Measurements from ENCODE around the gene NHS. TPM values are rescaled to one million over a fixed set of nuclear protein-coding genes. Genes with fewer than 3 reads are reported as not detected.

Gene NHS
- total RNA-seq, 1 experiment from 2014 or later: 5.7 TPM

- no peak overlapping the region for H3K4me2 ChIP-seq (ENCODE audit: low read length)
- BruUV-seq (replicated peaks): no TSS peak
- no peak for ATAC-seq
- no peaks in the 10 kb centered on the region for H3K9me2 ChIP-seq (ENCODE audit: insufficient read depth)
- no peaks in the 10 kb centered on the region for H4K20me1 ChIP-seq (ENCODE audit: insufficient read depth)
- H3K4me3 ChIP-seq (replicated peaks in 1 of 2; ENCODE audit: low read depth in 1 of 2, low read length in 2 of 2): no peak overlapping the region
- no peaks in the 10 kb centered on the region for H3K27me3 ChIP-seq (ENCODE audit: insufficient read depth, low read length)
- H3K4me1 ChIP-seq (ENCODE audit: control insufficient read depth in 1 of 2, insufficient read depth in 2 of 2, low read length in 2 of 2): no peaks in the 10 kb centered on the region; a peak in 2 of 4 replicates
- intact Hi-C loops (cut with micrococcal nuclease): no loop called here
- no peak overlapping the region for H3K9ac ChIP-seq (ENCODE audit: low read length)
- H3K36me3 ChIP-seq (ENCODE audit: control insufficient read depth in 1 of 2, insufficient read depth in 2 of 2, low read length in 2 of 2): no peaks in the 10 kb centered on the region
- no peak overlapping the region for H3K27ac ChIP-seq (ENCODE audit: low read depth, low read length)
- ChIA-PET POLR2A (no interaction called here), CTCF (no interaction called here), RAD21 (ENCODE audit: low non-redundant PET in 1 of 2, low total read pairs in 2 of 2, uncharacterized antibody in 2 of 2, unreplicated experiment in 2 of 2) (no interaction called here)
- no peak for DNase-seq (ENCODE audit: low read depth, low spot score)
- H3K9me3 ChIP-seq (ENCODE audit: control insufficient read depth in 1 of 2, insufficient read depth in 1 of 2, low read depth in 1 of 2, low read length in 2 of 2): no peaks in the 10 kb centered on the region
- H2AFZ ChIP-seq (ENCODE audit: low read depth, low read length, poor library complexity, severe bottlenecking): no peak overlapping the region
- no peaks in the 10 kb centered on the region for H3K79me2 ChIP-seq (ENCODE audit: insufficient read depth, low read length)
- TF ChIP-seq FOSL1 (IDR thresholded peaks at IDR 0.05; ENCODE audit: low read depth) (no peak), RAD21 (IDR thresholded peaks at IDR 0.05; ENCODE audit: low read depth) (no peak), CTCF (IDR thresholded peaks at IDR 0.05 in 2 of 3, conservative IDR thresholded peaks at IDR 0.05 in 1 of 3; ENCODE audit: borderline replicate concordance in 1 of 3, insufficient read depth in 1 of 3, low read depth in 2 of 3, low read length in 2 of 3) (no peak), SIN3A (IDR thresholded peaks at IDR 0.05; ENCODE audit: low read depth) (no peak), ZBTB33 (IDR thresholded peaks at IDR 0.05; ENCODE audit: extremely low read depth, insufficient replicate concordance, low read length) (no peak), TCF7L2 (IDR thresholded peaks at IDR 0.05; ENCODE audit: borderline replicate concordance, extremely low read depth, insufficient read depth, insufficient read length) (no peak), ATF3 (IDR thresholded peaks at IDR 0.05) (no peak), SP1 (IDR thresholded peaks at IDR 0.05; ENCODE audit: low read depth) (no peak)
Measured at GRCh38 chrX:17472424-17472823, 97.4 kb downstream of the NHS start.
